ENCODE measurements around the gene LEFTY2. TPM values are rescaled to one million over a fixed set of nuclear protein-coding genes. Genes with fewer than 3 reads are reported as not detected.
"Not testable (repeated sequence)": the region's sequence is repeated elsewhere in the genome, so short reads cannot be mapped to it uniquely, and the experiment has no call there.

The LEFTY2 gene
- total and polyA plus RNA-seq, 2 donors (not counting 3 experiments of a cell fraction or from before 2014, with no cell fraction given), result 0.06 TPM; not detected in 1

DNA sequence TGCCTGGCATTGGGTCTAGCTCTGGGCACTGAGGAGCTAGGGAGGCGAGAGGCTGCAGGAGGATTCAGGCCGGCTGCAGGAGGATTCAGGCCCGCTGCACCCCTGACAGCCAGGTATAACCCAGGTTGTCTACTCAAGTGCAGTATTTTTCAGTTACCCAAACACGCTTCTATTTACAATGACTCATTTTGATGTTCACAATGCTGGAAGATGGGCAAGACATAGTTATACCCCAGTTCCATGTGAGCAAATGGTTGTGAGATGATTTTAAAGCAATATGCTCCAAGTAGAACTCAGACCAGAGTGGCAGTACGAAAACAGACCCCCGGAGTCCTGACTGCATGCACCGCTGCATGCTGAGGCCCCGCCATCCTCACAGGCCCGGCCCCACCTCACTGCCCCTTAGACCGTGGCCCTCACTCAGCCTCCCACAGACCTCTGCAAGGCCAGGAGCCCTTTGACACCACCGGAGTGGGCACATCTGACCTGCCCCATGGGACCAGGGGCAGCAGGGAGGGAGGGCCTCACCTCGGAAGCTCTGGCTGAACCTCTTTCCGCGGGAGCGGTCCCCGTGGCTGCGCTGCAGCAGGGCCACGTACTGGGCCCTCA is 52.6 kb downstream of the LEFTY2 start:
- no peaks in the 10 kb centered on the region for H3K9me3 ChIP-seq (replicated peaks; ENCODE audit: control insufficient read depth, insufficient read depth, low read length)
- H3K9ac ChIP-seq (replicated peaks; ENCODE audit: extremely low read depth, insufficient read depth, low read length), result no peak overlapping the region
- dilution Hi-C loops (cut with MboI; ENCODE audit: extremely low pct_ligation_motif_present, low sequenced_read_pairs) (no loop called here), intact Hi-C loops (cut with micrococcal nuclease) (no loop called here)
- no TSS peak for BruUV-seq (replicated peaks)
- CTCF ChIA-PET, result interaction anchor here (0.8 to 1.4 kb wide), 2 partner anchors 7 to 11 kb away, joined by 3 read pairs; no protein-coding TSS in a partner anchor
- H3K79me2 ChIP-seq (ENCODE audit: control insufficient read depth, insufficient read depth, low read length), result no peaks in the 10 kb centered on the region
- H3K9me1 ChIP-seq (replicated peaks; ENCODE audit: control insufficient read depth, extremely low read depth, insufficient read depth, low read length), result no peaks in the 10 kb centered on the region
- H2AFZ ChIP-seq (ENCODE audit: low read depth, low read length), result no peak overlapping the region
- no peaks in the 10 kb centered on the region for H3K4me1 ChIP-seq (ENCODE audit: control insufficient read depth, extremely low read depth, insufficient read depth, low read length)
- no peak overlapping the region for H3K4me3 ChIP-seq (replicated peaks in 1 of 3; ENCODE audit: insufficient read depth in 1 of 3, low read depth in 1 of 3, low read length in 3 of 3)
- no peak overlapping the region for H3K27ac ChIP-seq (ENCODE audit: insufficient read depth, low read depth, low read length)
- TF ChIP-seq, protein P1, sequence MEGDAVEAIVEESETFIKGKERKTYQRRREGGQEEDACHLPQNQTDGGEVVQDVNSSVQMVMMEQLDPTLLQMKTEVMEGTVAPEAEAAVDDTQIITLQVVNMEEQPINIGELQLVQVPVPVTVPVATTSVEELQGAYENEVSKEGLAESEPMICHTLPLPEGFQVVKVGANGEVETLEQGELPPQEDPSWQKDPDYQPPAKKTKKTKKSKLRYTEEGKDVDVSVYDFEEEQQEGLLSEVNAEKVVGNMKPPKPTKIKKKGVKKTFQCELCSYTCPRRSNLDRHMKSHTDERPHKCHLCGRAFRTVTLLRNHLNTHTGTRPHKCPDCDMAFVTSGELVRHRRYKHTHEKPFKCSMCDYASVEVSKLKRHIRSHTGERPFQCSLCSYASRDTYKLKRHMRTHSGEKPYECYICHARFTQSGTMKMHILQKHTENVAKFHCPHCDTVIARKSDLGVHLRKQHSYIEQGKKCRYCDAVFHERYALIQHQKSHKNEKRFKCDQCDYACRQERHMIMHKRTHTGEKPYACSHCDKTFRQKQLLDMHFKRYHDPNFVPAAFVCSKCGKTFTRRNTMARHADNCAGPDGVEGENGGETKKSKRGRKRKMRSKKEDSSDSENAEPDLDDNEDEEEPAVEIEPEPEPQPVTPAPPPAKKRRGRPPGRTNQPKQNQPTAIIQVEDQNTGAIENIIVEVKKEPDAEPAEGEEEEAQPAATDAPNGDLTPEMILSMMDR (IDR thresholded peaks at IDR 0.05; ENCODE audit: extremely low read depth in 1 of 2, insufficient read depth in 1 of 2, low read depth in 1 of 2, low read length in 2 of 2), result no peak
- no peak for TF ChIP-seq GATA2 (IDR thresholded peaks at IDR 0.05; ENCODE audit: insufficient read depth, insufficient read length, low read depth, low read length)
- TF ChIP-seq FOS (IDR thresholded peaks at IDR 0.05; ENCODE audit: borderline replicate concordance, insufficient read depth, low read length), result no peak
- no peak for TF ChIP-seq MYC (IDR thresholded peaks at IDR 0.05; ENCODE audit: low read depth, low read length)
- TF ChIP-seq EZH2 (IDR thresholded peaks at IDR 0.05; ENCODE audit: borderline replicate concordance, low read depth, low read length, severe bottlenecking), result no peak
- TF ChIP-seq POLR2A (IDR thresholded peaks at IDR 0.05; ENCODE audit: low read depth, low read length), result no peak
- TF ChIP-seq POLR2AphosphoS5 (IDR thresholded peaks at IDR 0.05; ENCODE audit: insufficient read depth, low read depth, low read length), result no peak
- TF ChIP-seq, protein P2, sequence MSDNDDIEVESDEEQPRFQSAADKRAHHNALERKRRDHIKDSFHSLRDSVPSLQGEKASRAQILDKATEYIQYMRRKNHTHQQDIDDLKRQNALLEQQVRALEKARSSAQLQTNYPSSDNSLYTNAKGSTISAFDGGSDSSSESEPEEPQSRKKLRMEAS (IDR thresholded peaks at IDR 0.05; ENCODE audit: insufficient read depth, insufficient read length), result no peak
- no peak for TF ChIP-seq JUN (IDR thresholded peaks at IDR 0.05; ENCODE audit: borderline replicate concordance, insufficient read depth, insufficient read length, low read depth)
- no peaks in the 10 kb centered on the region for H4K20me1 ChIP-seq (replicated peaks; ENCODE audit: control insufficient read depth, extremely low read depth, insufficient read depth, low read length)
- FAIRE-seq, result no peak
- no peak for DNase-seq (ENCODE audit: low read depth, low spot score)
- no peaks in the 10 kb centered on the region for H3K27me3 ChIP-seq (ENCODE audit: control insufficient read depth in 2 of 2, insufficient read depth in 2 of 2, low read length in 2 of 2)
- H3K4me2 ChIP-seq (ENCODE audit: insufficient read depth, low read length), result no peak overlapping the region
- POLR2A ChIA-PET, result no interaction called here
- H3K36me3 ChIP-seq (ENCODE audit: control insufficient read depth in 2 of 2, extremely low read depth in 1 of 2, insufficient read depth in 2 of 2, low read length in 2 of 2), result no peaks in the 10 kb centered on the region

GRCh38 chr1:225887554-225888288 is 53.3 kb downstream of the LEFTY2 start:
- H4K20me1 ChIP-seq (replicated peaks; ENCODE audit: control insufficient read depth, extremely low read depth, insufficient read depth, low read length); H3K79me2 ChIP-seq (ENCODE audit: control insufficient read depth, insufficient read depth, low read length); BruUV-seq (replicated peaks); DNase-seq (ENCODE audit: low read depth, low spot score); H3K9me3 ChIP-seq (replicated peaks; ENCODE audit: control insufficient read depth, insufficient read depth, low read length); H3K9me1 ChIP-seq (replicated peaks; ENCODE audit: control insufficient read depth, extremely low read depth, insufficient read depth, low read length); dilution Hi-C loops (cut with MboI; ENCODE audit: extremely low pct_ligation_motif_present, low sequenced_read_pairs); H3K27me3 ChIP-seq (ENCODE audit: control insufficient read depth in 2 of 2, insufficient read depth in 2 of 2, low read length in 2 of 2); POLR2A ChIA-PET; H3K36me3 ChIP-seq (ENCODE audit: control insufficient read depth in 2 of 2, extremely low read depth in 1 of 2, insufficient read depth in 2 of 2, low read length in 2 of 2); H3K4me1 ChIP-seq (ENCODE audit: control insufficient read depth, extremely low read depth, insufficient read depth, low read length); H3K27ac ChIP-seq (ENCODE audit: insufficient read depth, low read depth, low read length); FAIRE-seq; H3K9ac ChIP-seq (replicated peaks; ENCODE audit: extremely low read depth, insufficient read depth, low read length); H3K4me2 ChIP-seq (ENCODE audit: insufficient read depth, low read length); CTCF ChIA-PET; H2AFZ ChIP-seq (ENCODE audit: low read depth, low read length); H3K4me3 ChIP-seq (replicated peaks in 1 of 3; ENCODE audit: insufficient read depth in 1 of 3, low read depth in 1 of 3, low read length in 3 of 3); intact Hi-C loops (cut with micrococcal nuclease): not testable (repeated sequence)
